Mesothelial cell of epicardium (in vitro differentiated cells): Measurements from ENCODE around the gene DIP2C. TPM values are rescaled to one million over a fixed set of nuclear protein-coding genes. Genes with fewer than 3 reads are reported as not detected.
A peak's percentile ranks its signal among the peaks of the same experiment; 100 is the strongest.

ENCODE experiments used
- DNase-seq, 2 experiments: peaks; one replicate each; pipeline ENCODE4 v3.0.0; 2021; ENCODE audit warnings: low spot score in 2 of 2; ENCODE audit not compliant: unreplicated experiment in 2 of 2
- H3K27ac Mint-ChIP-seq: 2 replicates; pipeline ENCODE4 v1.8.0; 2021; ENCODE audit warnings: mixed read lengths
- H3K27me3 Mint-ChIP-seq: 2 replicates; pipeline ENCODE4 v1.8.0; 2021; ENCODE audit warnings: low read depth, mixed read lengths
- H3K36me3 Mint-ChIP-seq: 2 replicates; pipeline ENCODE4 v1.8.0; 2021; ENCODE audit warnings: mixed read lengths
- H3K4me1 Mint-ChIP-seq: 2 replicates; pipeline ENCODE4 v1.8.0; 2021; ENCODE audit warnings: mixed read lengths
- H3K4me3 Mint-ChIP-seq: 2 replicates; pipeline ENCODE4 v1.8.0; 2021; ENCODE audit warnings: mild to moderate bottlenecking, moderate library complexity, mixed read lengths
- H3K9me3 Mint-ChIP-seq: 2 replicates; pipeline ENCODE4 v1.8.0; 2021; ENCODE audit warnings: mixed read lengths
- total RNA-seq: library from RNA; stranded (reverse); gene quantifications from 3 replicates; pipeline ENCODE4 v1.2.1, GENCODE V29; 2021
- TF ChIP-seq, protein P1 (sequence below): fragments of 200-600 bp; sonication (generic); IDR thresholded peaks from one replicate; pipeline ENCODE4 v1.5.0; 2021; ENCODE audit warnings: antibody characterized with exemption; ENCODE audit not compliant: unreplicated experiment

The DIP2C gene
- total RNA-seq, 1 donor from 2014 or later: 30.3 TPM

DNA sequence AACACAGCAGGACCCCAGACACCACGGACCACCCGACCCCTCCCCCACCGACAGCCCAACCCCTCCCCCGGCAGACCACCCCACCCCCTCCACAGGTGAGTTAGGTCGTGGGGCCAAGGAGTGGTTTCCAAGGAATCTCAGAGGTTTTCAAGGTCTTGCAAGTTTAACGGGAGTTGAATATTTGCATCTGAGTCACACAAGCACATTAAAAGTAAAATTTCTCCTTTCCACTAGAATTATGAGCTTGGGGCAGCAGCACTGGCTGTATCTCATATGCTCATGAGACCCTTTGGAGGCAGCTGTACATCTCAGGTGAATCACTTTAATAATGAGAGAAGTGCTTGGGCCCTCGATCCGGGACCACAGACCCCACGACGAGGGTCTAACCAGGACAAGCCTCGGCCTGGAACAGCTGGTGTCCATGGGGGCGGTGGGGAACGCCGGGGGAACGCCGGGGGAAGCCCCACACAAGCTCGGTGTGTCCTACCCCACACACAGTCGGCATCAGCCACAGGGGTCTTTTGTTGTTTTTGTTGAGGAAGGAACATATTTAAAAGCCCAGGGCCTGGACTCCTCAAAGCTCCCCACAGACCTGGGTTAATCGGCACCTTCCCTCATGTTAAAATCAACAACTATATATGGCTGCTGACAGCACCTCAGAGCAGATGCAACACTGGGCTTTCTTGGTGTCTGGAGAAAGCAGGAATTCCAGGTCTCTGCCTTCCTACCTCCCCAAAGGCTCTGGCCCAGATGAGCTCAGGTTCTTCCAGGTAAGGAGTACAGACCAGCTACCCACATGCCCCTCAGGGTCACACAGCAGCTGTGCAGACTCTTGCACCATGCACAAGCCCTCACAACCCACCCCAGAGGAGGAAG is 130.3 kb downstream of the DIP2C start:
- Mint-ChIP-seq H3K9me3 (peaks cover 10% of the 10 kb centered on the region), H3K27ac (peak overlapping the region; percentile 9), H3K4me1 (peaks cover 51% of the 10 kb centered on the region), H3K36me3 (peaks cover 7% of the 10 kb centered on the region), H3K4me3 (no peak overlapping the region), H3K27me3 (no peaks in the 10 kb centered on the region)
- no peak for DNase-seq
- TF ChIP-seq, protein P1, sequence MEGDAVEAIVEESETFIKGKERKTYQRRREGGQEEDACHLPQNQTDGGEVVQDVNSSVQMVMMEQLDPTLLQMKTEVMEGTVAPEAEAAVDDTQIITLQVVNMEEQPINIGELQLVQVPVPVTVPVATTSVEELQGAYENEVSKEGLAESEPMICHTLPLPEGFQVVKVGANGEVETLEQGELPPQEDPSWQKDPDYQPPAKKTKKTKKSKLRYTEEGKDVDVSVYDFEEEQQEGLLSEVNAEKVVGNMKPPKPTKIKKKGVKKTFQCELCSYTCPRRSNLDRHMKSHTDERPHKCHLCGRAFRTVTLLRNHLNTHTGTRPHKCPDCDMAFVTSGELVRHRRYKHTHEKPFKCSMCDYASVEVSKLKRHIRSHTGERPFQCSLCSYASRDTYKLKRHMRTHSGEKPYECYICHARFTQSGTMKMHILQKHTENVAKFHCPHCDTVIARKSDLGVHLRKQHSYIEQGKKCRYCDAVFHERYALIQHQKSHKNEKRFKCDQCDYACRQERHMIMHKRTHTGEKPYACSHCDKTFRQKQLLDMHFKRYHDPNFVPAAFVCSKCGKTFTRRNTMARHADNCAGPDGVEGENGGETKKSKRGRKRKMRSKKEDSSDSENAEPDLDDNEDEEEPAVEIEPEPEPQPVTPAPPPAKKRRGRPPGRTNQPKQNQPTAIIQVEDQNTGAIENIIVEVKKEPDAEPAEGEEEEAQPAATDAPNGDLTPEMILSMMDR: no peak

DNA sequence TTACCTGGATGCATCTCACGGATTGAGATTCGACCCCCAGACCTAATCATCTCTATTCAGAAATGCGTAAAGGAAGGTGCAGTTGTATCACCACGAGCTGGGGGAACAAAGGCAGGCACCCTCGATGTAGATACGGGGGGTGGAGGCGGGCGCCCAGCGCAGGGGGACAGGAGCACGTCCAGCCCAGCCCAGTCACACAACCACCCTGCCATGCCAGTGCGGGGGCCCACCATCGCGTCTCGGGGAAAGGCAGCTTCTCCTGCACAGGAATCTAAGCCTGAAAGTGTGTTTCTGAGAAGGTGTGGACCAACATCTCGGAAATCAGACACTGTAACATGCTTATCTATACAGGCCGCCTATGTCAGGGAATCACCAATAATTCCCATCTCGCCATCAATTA is 131.1 kb downstream of the DIP2C start:
- no peak overlapping the region for H3K4me3 Mint-ChIP-seq
- H3K36me3 Mint-ChIP-seq: no peaks in the 10 kb centered on the region
- H3K4me1 Mint-ChIP-seq: peaks cover 51% of the 10 kb centered on the region
- peak overlapping the region; percentile 12 for H3K27ac Mint-ChIP-seq
- no peaks in the 10 kb centered on the region for H3K27me3 Mint-ChIP-seq
- TF ChIP-seq, protein P1: no peak
- H3K9me3 Mint-ChIP-seq: peaks cover 3% of the 10 kb centered on the region
- DNase-seq: no peak

DNA sequence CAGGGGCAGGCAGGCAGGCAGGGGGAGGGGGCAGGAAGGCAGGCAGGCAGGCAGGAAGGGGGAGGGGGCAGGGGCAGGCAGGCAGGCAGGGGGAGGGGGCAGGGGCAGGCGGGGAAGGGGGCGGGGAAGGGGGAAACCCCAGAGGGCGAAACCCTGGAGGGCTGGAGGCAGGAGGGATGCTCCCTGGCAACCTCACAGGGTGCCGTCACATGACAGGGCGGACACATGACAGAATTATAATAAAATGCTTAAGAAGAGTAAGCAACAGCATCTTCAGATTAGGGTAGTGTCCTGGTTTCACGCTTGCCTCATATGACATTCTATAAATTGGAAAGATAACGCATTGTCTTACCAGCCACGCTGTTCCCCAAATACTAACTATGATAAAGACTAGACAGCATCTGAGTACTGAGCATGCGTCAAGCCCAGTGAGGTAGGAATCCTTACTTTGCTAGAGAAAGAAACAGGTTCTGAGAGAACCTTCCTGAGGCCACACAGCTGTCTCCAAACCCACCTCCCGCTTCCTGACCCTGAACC is 131.6 kb downstream of the DIP2C start:
- H3K4me3 Mint-ChIP-seq: no peak overlapping the region
- H3K27me3 Mint-ChIP-seq: no peaks in the 10 kb centered on the region
- H3K27ac Mint-ChIP-seq: peak overlapping the region; percentile 12
- H3K36me3 Mint-ChIP-seq: no peaks in the 10 kb centered on the region
- peaks cover 51% of the 10 kb centered on the region for H3K4me1 Mint-ChIP-seq
- TF ChIP-seq, protein P1: no peak
- DNase-seq: no peak
- no peaks in the 10 kb centered on the region for H3K9me3 Mint-ChIP-seq

DNA sequence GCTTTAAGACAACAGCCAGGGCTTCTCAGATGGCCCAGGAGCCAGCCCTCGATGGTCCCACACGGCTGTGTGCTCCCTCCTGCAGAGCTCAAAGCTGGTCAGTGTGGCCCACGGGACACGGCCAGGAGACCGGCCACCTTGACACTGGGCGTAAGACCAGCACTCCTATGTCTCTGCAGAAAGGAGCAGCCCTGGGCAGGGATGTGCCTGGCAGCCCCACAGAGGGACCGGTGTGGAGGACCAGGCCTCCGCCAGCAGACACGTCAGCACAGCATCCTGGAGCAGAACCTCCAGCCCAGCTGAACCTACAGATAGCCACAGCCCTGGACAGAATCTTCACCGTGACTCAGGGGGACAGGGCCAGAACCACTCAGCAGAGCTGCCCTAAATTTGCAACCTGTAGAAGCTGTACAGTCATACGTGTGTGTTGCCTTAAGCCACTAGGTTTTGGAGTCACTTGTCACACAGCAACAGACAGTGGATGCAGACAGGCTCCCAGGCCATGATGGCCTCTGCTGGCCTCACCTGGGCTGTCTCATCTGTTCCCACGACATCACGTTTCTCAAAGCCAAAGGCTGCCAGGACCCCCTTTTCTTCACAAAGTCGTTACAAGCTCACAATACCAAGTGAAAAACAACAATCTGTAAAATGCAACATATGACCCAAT is 132.4 kb downstream of the DIP2C start:
- peaks cover 51% of the 10 kb centered on the region for H3K4me1 Mint-ChIP-seq
- H3K27me3 Mint-ChIP-seq: no peaks in the 10 kb centered on the region
- TF ChIP-seq, protein P1: no peak
- H3K36me3 Mint-ChIP-seq: no peaks in the 10 kb centered on the region
- H3K9me3 Mint-ChIP-seq: no peaks in the 10 kb centered on the region
- DNase-seq: peak in 1 of 2 experiments; percentile 35
- H3K4me3 Mint-ChIP-seq: no peak overlapping the region
- peak overlapping the region; percentile 47 for H3K27ac Mint-ChIP-seq

DNA sequence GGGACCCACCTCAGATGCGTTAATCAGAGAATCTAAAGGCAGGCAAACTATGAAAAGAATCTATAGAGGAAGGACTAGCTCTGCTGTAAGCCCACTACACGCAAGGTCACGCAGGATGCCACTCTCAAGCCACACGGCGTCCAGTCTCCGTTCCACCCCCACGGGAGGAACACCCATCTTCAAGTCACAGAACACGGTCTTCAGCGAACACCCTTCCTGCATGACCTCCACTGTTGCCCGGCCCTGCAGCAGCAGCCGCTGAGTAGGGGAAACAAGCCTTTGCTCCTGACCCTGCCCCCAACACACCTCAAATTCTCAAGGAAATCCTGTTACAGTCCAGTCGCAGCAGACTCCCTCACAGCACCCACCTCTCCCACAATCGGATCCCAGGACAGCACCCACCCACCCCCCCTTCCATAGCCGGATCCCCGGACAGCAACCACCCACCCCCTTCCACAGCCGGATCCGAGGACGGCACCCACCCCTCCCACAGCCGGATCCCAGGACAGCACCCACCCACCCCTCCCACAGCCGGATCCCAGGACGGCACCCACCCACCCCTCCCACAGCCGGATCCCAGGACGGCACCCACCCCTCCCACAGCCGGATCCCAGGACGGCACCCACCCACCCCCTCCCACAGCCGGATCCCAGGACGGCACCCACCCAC is 133.7 kb downstream of the DIP2C start:
- Mint-ChIP-seq H3K36me3 (no peaks in the 10 kb centered on the region), H3K4me1 (peaks cover 40% of the 10 kb centered on the region), H3K9me3 (no peaks in the 10 kb centered on the region), H3K27ac (peak overlapping the region; percentile 61), H3K27me3 (no peaks in the 10 kb centered on the region), H3K4me3 (no peak overlapping the region)
- DNase-seq: peak in 1 of 2 experiments; percentile 35
- TF ChIP-seq, protein P1: no peak
